Measurements from ENCODE around the gene PTCD3.

Gene PTCD3

DNA sequence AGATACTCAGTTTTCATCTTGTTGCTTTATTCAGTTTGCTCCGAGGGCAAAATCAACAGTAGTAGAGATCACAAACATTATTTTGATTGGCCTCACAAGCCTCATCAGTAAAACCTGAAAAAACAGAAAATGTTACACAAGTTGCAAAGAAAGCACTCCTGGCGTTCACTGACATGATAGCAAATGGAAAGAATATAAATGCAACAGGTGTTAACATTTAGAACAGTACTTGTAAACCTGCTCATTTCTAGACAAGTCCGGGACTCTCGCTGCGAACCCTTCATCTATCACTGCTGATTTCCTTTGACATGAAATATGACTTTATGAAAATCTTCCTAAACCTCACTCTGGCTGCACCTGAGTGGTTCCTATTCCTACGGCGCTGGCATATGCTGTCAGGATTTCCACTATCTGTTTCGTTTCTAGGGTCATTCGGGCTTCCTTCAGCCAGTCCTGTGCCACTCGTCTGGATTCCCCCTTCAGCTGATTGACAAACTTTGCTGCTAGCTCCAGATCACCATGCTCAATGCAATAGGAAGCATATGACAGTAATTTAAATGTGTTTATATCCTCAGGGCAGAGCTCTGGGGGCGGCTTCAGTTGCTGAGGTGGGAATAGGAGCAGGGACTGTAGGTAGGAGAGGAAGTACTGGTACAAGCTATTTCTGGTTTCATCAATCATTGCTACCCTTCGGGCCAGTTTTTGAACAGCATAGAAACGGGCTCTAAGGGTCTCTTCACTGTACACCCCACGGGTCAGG, 38.1 kb downstream of the PTCD3 start:
- no peak for DNase-seq (ENCODE audit: low spot score)

- DNase-seq (ENCODE audit: low spot score) = no peak
Measured at GRCh38 chr2:86147793-86148192, 41.8 kb downstream of the PTCD3 start.

DNA sequence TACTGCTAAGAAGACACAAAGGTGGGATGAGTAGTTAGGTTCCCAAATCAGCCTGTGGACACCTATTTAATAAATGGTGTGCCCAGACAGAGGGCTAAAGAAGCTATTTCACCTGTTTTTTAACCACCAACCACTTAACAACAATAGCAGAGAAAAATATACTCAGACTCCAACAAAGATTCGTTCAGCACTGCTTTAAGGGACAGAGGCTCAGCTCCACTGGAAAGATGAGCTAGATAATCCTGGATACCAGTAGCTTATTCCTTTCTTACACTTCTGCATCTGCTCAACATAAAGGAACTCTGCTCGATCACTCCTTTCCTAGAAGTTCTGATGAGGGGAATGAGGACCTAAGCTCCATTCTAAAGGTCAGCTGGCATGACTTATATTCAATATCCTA, 44.5 kb downstream of the PTCD3 start:
- no peak for DNase-seq (ENCODE audit: low spot score)

DNA sequence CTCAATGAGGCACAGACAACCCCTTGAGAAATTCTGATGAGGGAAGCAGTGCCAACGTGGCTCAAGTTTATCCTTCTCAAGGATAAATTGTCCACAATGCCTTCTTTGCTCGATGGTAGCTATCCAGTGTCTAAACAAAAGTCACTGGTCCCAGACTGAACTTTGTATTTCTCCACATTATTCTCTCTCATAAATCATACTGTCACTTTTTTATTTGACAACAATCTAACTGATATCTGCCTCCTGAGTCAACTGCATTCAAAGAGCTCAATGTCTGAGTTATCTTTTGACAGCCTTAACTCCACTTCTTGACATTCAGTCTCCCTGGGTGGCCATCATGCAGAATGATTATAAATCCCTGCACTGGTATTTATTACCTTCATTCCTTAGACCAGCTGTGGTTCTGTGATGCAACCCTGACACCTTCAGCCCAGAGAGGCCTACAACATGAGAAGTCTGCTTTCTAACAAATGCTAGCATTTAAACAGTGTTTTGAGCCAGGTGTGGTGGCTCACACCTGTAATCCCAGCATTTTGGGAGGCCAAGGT, 51.0 kb downstream of the PTCD3 start:
- DNase-seq (ENCODE audit: low spot score) = no peak

DNA sequence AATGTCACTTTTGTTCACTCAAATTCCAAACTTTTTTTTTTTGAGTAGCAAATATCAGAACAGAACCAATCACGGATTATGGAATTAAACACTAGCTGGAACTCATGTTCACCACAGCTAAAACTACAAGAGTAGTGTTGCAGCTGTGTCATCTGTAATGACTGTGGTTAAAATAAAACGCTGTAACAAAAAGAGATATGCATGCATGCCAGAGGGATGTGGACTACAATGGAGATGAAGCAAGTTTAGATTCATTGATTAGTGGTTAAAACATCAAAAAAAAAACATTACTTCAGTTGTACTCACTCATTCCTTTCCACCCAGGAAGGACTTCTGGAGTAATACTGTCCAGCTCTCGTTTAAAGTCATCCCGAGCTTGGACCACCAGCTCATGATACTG, 52.3 kb downstream of the PTCD3 start:
- no peak for DNase-seq (ENCODE audit: low spot score)

GRCh38 chr2:86160156-86160952, 54.3 kb downstream of the PTCD3 start:
- DNase-seq (ENCODE audit: low spot score) = no peak

GRCh38 chr2:86170449-86170848, 64.4 kb downstream of the PTCD3 start:
- DNase-seq (ENCODE audit: low spot score) = no peak

DNA sequence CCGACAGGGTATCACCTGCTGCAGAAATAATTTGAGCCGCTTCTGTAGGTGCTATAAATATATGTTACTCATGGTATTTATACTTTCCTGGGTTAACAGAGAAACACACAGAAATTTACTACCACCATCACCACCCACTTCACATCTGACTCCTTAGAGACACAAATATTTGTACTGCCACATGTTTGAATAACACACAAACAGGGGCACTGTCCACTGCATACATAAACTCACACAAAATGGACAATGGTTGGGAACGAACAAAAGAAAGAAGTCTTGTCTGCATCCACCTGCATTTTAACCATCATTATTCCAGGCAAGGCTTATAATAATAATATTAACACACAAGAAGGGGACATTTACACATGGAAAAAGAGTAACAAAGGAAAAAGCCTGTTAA, 65.3 kb downstream of the PTCD3 start:
- no peak for DNase-seq (ENCODE audit: low spot score)

DNA sequence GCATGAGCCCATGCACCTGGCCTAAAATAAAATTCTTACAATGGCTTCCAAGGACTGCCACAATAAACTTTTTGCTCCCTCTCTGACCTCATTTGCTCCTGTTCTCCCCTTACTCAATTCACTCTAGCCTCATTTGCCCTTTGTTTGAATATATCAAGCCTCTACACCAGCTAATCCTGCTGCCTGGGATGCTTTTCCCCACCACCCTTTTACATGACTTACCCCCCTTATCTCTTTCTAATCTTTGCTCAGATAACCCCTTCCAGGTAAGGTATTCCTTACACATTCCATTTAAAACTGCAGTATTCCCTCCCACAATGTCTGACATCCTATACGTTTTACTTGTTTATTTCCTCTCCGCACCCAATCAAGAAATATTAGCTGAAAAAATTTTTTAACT, 66.6 kb downstream of the PTCD3 start:
- DNase-seq (ENCODE audit: low spot score) = no peak

DNA sequence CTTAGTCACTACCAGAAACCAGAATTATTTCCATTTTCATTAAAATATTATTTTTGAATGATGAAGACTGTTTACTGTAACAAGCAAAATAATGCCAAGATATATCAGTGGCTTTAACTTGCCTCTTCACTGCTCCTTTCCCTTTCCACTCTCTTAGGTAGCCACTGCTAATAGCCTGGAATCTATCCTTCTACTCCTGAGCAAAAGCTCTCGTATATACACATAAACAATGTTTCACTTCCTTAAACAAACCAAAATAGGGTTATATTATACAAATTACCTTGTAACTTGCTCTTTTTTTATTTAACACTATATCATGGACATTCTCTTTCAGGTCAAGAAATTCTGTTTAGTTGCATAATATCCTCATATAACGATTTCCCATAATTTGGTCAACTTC, 68.4 kb downstream of the PTCD3 start:
- DNase-seq (ENCODE audit: low spot score) = no peak

GRCh38 chr2:86175828-86176227, 69.8 kb downstream of the PTCD3 start:
- DNase-seq (ENCODE audit: low spot score) = no peak

GRCh38 chr2:86176597-86176996, 70.6 kb downstream of the PTCD3 start:
- DNase-seq (ENCODE audit: low spot score) = no peak

- no peak for DNase-seq (ENCODE audit: low spot score)
Measured at GRCh38 chr2:86185517-86186212, 79.6 kb downstream of the PTCD3 start.

DNA sequence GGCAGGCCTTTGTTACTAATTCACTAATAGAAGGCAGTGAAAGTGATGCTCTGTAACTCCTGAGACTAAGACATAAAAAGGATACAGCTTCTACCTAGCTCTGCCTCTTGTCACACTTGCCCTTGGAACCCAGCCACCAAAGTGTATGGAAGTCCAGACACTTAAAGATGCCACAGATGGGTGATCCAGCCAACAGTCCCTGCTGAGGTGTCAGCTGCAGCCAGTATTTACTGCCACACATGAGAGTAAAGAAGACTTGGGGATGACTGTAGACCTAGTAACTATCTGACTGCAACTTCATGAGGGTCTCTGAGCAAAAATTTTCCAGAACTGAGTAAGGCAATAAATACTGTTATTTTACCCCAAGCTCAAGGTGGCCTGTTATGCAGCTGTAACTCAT, 80.4 kb downstream of the PTCD3 start:
- DNase-seq (ENCODE audit: low spot score) = no peak

- DNase-seq (ENCODE audit: low spot score) = no peak
Measured at GRCh38 chr2:86189782-86190416, 83.9 kb downstream of the PTCD3 start.

Measured in hepatic stellate cell (primary cell).